Measurements from ENCODE around the gene VSIR.

DNA sequence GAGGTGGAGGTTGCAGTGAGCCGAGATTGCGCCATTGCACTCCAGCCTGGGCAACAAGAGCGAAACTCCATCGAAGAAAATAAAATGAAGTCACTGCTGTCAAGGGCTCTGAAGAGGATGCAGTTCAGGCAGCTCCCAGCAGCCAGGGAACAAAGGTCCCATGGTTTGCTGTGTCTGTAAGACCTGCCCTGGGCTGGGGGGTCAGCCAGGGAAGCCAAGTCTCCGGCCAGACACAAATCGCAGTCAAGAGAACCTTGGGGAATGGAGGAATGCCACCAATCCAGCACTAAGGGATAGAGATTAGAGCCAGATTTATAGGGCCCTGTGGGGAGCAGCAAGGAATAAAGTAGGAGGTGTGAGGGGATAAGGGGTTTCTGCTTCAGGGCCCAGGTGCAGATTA, 28.9 kb upstream of the VSIR start:
- no peak for TF ChIP-seq POLR2A (IDR thresholded peaks at IDR 0.05)
- TF ChIP-seq, protein P1, sequence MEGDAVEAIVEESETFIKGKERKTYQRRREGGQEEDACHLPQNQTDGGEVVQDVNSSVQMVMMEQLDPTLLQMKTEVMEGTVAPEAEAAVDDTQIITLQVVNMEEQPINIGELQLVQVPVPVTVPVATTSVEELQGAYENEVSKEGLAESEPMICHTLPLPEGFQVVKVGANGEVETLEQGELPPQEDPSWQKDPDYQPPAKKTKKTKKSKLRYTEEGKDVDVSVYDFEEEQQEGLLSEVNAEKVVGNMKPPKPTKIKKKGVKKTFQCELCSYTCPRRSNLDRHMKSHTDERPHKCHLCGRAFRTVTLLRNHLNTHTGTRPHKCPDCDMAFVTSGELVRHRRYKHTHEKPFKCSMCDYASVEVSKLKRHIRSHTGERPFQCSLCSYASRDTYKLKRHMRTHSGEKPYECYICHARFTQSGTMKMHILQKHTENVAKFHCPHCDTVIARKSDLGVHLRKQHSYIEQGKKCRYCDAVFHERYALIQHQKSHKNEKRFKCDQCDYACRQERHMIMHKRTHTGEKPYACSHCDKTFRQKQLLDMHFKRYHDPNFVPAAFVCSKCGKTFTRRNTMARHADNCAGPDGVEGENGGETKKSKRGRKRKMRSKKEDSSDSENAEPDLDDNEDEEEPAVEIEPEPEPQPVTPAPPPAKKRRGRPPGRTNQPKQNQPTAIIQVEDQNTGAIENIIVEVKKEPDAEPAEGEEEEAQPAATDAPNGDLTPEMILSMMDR (IDR thresholded peaks at IDR 0.05): no peak

Data from heart left ventricle (tissue), 13 donors.